Bronchial epithelial cell (primary cell): ENCODE results near the gene MYO9A. TPM values are rescaled to one million over a fixed set of nuclear protein-coding genes. Genes with fewer than 3 reads are reported as not detected.

Experiments
- DNase-seq: peaks from one replicate; pipeline ENCODE4 v3.0.0-alpha.2; 2010; ENCODE audit warnings: low read depth
- FAIRE-seq: peaks from 2 replicates; lab custom pipeline; 2011; peaks lifted over from hg19 to GRCh38; lab: Jason Lieb, UNC
- H3K27me3 ChIP-seq: 2 replicates; pipeline ENCODE4 v1.5.1; 2011; ENCODE audit warnings: low read length; ENCODE audit not compliant: control insufficient read depth, insufficient read depth
- H3K36me3 ChIP-seq: 2 replicates; pipeline ENCODE4 v1.5.1; 2011; ENCODE audit warnings: low read length; ENCODE audit not compliant: control insufficient read depth, insufficient read depth
- H3K4me3 ChIP-seq: 2 replicates; pipeline ENCODE4 v1.5.1; 2011; ENCODE audit warnings: mild to moderate bottlenecking, low read depth, low read length, control low read depth
- total RNA-seq: library from RNA; depleted of rRNA; stranded (reverse); fragments of >200 nt; gene quantifications from 2 replicates; pipeline ENCODE4 v1.2.1, GENCODE V29; 2014
- TF ChIP-seq, protein P1 (sequence below): IDR thresholded peaks from 2 replicates; pipeline ENCODE4 v1.5.1; 2011; ENCODE audit warnings: mild to moderate bottlenecking, moderate library complexity, low read length, control low read depth, inconsistent platforms; ENCODE audit not compliant: insufficient read depth, severe bottlenecking

MYO9A gene
- total RNA-seq, 1 donor from 2014 or later, result 29.7 TPM

DNA sequence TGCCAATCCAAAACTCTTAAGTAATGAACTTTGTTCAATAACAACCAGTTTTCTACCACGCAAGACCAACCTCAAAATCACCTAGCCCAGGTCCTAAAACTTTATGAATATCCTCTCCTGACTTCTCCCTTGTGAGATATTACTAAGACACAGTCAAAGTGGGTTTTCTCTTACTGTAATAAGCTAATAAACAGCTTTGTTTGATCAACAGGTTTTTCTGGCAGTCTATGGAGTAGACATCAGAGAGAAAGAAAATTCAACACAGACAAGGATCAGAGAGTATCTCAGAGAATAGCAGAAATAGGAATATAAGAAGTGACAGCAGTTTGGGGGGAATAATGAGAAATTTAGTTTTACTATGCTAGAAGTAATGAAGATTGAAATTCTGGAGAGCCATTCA lies 228.0 kb downstream of the MYO9A start:
- Histone ChIP-seq H3K27me3 (no peaks in the 10 kb centered on the region), H3K4me3 (no peak overlapping the region), H3K36me3 (peaks cover 2% of the 10 kb centered on the region)
- TF ChIP-seq, protein P1, sequence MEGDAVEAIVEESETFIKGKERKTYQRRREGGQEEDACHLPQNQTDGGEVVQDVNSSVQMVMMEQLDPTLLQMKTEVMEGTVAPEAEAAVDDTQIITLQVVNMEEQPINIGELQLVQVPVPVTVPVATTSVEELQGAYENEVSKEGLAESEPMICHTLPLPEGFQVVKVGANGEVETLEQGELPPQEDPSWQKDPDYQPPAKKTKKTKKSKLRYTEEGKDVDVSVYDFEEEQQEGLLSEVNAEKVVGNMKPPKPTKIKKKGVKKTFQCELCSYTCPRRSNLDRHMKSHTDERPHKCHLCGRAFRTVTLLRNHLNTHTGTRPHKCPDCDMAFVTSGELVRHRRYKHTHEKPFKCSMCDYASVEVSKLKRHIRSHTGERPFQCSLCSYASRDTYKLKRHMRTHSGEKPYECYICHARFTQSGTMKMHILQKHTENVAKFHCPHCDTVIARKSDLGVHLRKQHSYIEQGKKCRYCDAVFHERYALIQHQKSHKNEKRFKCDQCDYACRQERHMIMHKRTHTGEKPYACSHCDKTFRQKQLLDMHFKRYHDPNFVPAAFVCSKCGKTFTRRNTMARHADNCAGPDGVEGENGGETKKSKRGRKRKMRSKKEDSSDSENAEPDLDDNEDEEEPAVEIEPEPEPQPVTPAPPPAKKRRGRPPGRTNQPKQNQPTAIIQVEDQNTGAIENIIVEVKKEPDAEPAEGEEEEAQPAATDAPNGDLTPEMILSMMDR, result no peak
- DNase-seq, result no peak
- no peak for FAIRE-seq

GRCh38 chr15:71889385-71889784 lies 228.6 kb downstream of the MYO9A start:
- FAIRE-seq (no peak), DNase-seq (no peak)
- Histone ChIP-seq H3K27me3 (no peaks in the 10 kb centered on the region), H3K4me3 (no peak overlapping the region), H3K36me3 (peaks cover 2% of the 10 kb centered on the region)
- TF ChIP-seq, protein P1, result no peak

DNA sequence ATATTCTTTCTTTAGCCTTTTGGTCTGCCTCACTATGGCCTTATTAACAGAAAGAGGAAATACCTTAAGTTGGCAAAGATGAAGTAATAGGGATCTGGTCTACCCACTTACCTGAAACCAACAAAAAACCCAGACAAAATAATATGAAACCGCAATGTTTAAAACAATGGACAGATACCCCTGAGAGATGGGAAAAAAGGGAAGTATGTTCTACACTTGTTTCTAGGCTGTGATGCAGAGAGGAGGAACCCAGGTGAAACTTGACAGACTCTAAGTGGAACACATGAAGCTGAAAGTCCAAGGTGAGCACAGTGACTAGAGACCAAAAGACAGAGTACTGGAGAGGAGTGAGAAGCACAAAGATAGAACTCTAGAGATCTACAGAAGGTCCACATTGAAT lies 229.2 kb downstream of the MYO9A start:
- Histone ChIP-seq H3K36me3 (peaks cover 2% of the 10 kb centered on the region), H3K27me3 (no peaks in the 10 kb centered on the region), H3K4me3 (no peak overlapping the region)
- no peak for FAIRE-seq
- no peak for DNase-seq
- TF ChIP-seq, protein P1, result no peak

DNA sequence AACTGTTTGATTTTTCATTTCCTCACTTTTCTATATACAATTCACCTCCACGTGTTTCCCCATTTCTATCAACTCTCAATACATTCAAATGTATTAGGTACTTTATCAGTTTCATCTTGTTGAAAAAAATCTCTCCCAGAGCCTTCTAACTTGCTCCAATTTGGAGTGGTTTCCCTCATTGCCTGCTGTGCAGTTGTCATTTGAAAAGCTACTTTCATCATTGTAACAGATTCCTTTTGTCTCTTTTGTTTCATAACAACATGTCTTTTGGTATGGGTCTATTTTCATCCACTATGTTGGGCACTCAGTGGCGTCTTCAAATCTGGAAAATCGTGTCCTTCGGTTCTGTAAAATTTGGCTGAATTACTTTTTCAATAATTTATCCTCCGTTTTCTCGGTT lies 232.6 kb downstream of the MYO9A start:
- Histone ChIP-seq H3K4me3 (no peak overlapping the region), H3K36me3 (no peaks in the 10 kb centered on the region), H3K27me3 (no peaks in the 10 kb centered on the region)
- TF ChIP-seq, protein P1, result no peak
- DNase-seq (no peak), FAIRE-seq (no peak)

- no peak overlapping the region for H3K4me3 ChIP-seq
- TF ChIP-seq, protein P1, result no peak
- no peak for FAIRE-seq
- no peaks in the 10 kb centered on the region for H3K27me3 ChIP-seq
- DNase-seq, result no peak
- H3K36me3 ChIP-seq, result peaks cover 2% of the 10 kb centered on the region
These were observed 234.5 kb downstream of the MYO9A start for GRCh38 chr15:71883447-71883846.

- H3K27me3 ChIP-seq, result no peaks in the 10 kb centered on the region
- DNase-seq (no peak), FAIRE-seq (no peak)
- H3K36me3 ChIP-seq, result peaks cover 2% of the 10 kb centered on the region
- TF ChIP-seq, protein P1, result no peak
- H3K4me3 ChIP-seq, result no peak overlapping the region
These were observed 237.7 kb downstream of the MYO9A start for GRCh38 chr15:71880276-71880675.
